Neural progenitor cell (in vitro differentiated cells): Measurements from ENCODE around the gene OLFM4.

Experiments
- EZH2 ChIP-seq: fragments of 200-600 bp; sonication (generic); IDR thresholded peaks from 2 replicates; pipeline ENCODE4 v1.6.1; 2017; ENCODE audit warnings: antibody characterized with exemption, mild to moderate bottlenecking, moderate library complexity
- TF ChIP-seq, protein P1 (sequence below): fragments of 200-600 bp; sonication (generic); IDR thresholded peaks from 2 replicates; pipeline ENCODE4 v1.5.1; 2017; ENCODE audit warnings: antibody characterized with exemption, mild to moderate bottlenecking

DNA sequence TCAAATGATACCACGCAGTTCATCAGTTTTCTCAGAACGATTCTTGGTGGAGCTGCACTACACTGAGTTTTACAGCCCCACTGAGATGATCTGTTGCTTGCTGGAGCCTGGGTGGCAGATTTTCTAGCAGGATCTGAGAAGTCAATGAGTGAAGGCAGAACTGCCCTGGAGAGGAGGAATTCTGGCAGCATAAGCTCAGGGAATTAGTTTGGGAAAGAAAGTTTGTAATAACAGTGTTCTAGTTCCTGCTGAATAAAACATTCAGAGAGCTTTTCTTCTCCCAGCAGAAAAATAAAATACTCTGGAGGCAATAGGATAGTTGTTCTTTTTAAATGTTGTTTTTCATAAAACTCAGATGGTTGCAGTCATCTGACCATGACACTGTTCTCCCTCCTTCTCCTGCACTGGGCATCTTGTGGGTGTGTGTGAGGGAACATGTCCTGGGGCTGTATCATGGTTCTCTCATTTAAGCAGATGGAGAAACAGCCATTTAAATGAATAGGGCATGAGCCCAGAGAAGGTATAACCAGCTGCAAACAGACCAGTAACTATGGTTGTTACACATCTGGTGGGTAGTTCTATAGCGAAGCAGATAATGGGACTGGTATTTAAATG is 29.6 kb downstream of the OLFM4 start:
- TF ChIP-seq EZH2, result no peak
- TF ChIP-seq, protein P1, sequence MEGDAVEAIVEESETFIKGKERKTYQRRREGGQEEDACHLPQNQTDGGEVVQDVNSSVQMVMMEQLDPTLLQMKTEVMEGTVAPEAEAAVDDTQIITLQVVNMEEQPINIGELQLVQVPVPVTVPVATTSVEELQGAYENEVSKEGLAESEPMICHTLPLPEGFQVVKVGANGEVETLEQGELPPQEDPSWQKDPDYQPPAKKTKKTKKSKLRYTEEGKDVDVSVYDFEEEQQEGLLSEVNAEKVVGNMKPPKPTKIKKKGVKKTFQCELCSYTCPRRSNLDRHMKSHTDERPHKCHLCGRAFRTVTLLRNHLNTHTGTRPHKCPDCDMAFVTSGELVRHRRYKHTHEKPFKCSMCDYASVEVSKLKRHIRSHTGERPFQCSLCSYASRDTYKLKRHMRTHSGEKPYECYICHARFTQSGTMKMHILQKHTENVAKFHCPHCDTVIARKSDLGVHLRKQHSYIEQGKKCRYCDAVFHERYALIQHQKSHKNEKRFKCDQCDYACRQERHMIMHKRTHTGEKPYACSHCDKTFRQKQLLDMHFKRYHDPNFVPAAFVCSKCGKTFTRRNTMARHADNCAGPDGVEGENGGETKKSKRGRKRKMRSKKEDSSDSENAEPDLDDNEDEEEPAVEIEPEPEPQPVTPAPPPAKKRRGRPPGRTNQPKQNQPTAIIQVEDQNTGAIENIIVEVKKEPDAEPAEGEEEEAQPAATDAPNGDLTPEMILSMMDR, result no peak
